ENCODE data around the gene SELENOH. TPM values are rescaled to one million over a fixed set of nuclear protein-coding genes. Genes with fewer than 3 reads are reported as not detected.

Gene SELENOH
- total and polyA plus RNA-seq, 9 of the 15 experiments (the other 6 are each of a cell fraction or from before 2014, with no cell fraction given): 16.6 to 299 (median 118) TPM

GRCh38 chr11:57712256-57713150, 28.8 kb upstream of the SELENOH start, which contains the start of gene TMX2 (continued):
- TF ChIP-seq, protein P1, sequence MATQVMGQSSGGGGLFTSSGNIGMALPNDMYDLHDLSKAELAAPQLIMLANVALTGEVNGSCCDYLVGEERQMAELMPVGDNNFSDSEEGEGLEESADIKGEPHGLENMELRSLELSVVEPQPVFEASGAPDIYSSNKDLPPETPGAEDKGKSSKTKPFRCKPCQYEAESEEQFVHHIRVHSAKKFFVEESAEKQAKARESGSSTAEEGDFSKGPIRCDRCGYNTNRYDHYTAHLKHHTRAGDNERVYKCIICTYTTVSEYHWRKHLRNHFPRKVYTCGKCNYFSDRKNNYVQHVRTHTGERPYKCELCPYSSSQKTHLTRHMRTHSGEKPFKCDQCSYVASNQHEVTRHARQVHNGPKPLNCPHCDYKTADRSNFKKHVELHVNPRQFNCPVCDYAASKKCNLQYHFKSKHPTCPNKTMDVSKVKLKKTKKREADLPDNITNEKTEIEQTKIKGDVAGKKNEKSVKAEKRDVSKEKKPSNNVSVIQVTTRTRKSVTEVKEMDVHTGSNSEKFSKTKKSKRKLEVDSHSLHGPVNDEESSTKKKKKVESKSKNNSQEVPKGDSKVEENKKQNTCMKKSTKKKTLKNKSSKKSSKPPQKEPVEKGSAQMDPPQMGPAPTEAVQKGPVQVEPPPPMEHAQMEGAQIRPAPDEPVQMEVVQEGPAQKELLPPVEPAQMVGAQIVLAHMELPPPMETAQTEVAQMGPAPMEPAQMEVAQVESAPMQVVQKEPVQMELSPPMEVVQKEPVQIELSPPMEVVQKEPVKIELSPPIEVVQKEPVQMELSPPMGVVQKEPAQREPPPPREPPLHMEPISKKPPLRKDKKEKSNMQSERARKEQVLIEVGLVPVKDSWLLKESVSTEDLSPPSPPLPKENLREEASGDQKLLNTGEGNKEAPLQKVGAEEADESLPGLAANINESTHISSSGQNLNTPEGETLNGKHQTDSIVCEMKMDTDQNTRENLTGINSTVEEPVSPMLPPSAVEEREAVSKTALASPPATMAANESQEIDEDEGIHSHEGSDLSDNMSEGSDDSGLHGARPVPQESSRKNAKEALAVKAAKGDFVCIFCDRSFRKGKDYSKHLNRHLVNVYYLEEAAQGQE (IDR thresholded peaks at IDR 0.05; ENCODE audit: borderline replicate concordance): no peak
- TF ChIP-seq, protein P1 (CRISPR knock-in tag; IDR thresholded peaks at IDR 0.05; ENCODE audit: low read depth): peak; percentile 46; the same call in 1 of the 2 replicates
- TF ChIP-seq ASH1L (IDR thresholded peaks at IDR 0.05; ENCODE audit: borderline replicate concordance, low read depth, partially characterized antibody) (peak; percentile 94), MYBL2 (IDR thresholded peaks at IDR 0.05; ENCODE audit: low read depth) (peak; percentile 88), MYBL2 (CRISPR knock-in tag; IDR thresholded peaks at IDR 0.05; ENCODE audit: borderline replicate concordance) (no peak), ZBTB40 (IDR thresholded peaks at IDR 0.05) (peak; percentile 98), ZBTB40 (CRISPR knock-in tag; IDR thresholded peaks at IDR 0.05) (no peak)

Data from K562 (cell line).